Mucosa of descending colon (tissue), 3 donors: ENCODE data around the gene EXOC3L1. TPM values are rescaled to one million over a fixed set of nuclear protein-coding genes. Genes with fewer than 3 reads are reported as not detected.

Experiments
- ATAC-seq: fragments of 200-7000 bp; cut with Tn5 transposase; one replicate; pipeline ENCODE4 v1.9.1; 2020; ENCODE audit warnings: mild to moderate bottlenecking, moderate library complexity
- DNase-seq, 3 donors: peaks; one replicate each; pipeline ENCODE4 v3.0.0-alpha.2; 2020
- H3K36me3 ChIP-seq: fragments of 200-600 bp; one replicate; pipeline ENCODE4 v1.8.0; 2021; ENCODE audit warnings: low read depth, mild to moderate bottlenecking
- H3K4me1 ChIP-seq: fragments of 200-600 bp; one replicate; pipeline ENCODE4 v1.8.0; 2021; ENCODE audit warnings: low read depth, mild to moderate bottlenecking
- H3K4me3 ChIP-seq: fragments of 200-600 bp; one replicate; pipeline ENCODE4 v1.8.0; 2021; ENCODE audit warnings: mild to moderate bottlenecking
- H3K9me3 ChIP-seq: fragments of 200-600 bp; one replicate; pipeline ENCODE4 v1.8.0; 2021; ENCODE audit warnings: mild to moderate bottlenecking
- CTCF ChIP-seq: fragments of 200-600 bp; IDR thresholded peaks from one replicate; pipeline ENCODE4 v1.8.0; 2022; ENCODE audit warnings: antibody characterized with exemption, mild to moderate bottlenecking
- intact Hi-C, 2 donors: fragments of 100-400 bp; cut with DNase I in 1 of 2; cut with micrococcal nuclease in 1 of 2; formaldehyde crosslinking; loops; one replicate each; pipeline versions ENCODE4 v1.11.0 to v1.11.1; 2022; cut with DNase I, micrococcal nuclease
- total RNA-seq, 3 donors: library from RNA; stranded (reverse); fragmentation: NEBNext Ultra II Directional in 2 of 3; extraction: Animal tissue kit (Norgen Biotek cat#: 25700) in 2 of 3; gene quantifications; one replicate each; pipeline versions ENCODE4 v1.2.1 to v1.2.4, GENCODE V29; 2021 to 2023
- donor health status: DM: no; HTN: no; CAD: no; lungs with moderate emphysema.
- donor health status: DM: no; HTN: no; CAD: no.
- donor health status: DM: no; HTN: yes; CAD: no.

Gene EXOC3L1
- total RNA-seq, 3 donors from 2014 or later: 2.6 to 6.8 (median 2.7) TPM

GRCh38 chr16:67184453-67184994 lies 5.4 kb downstream of the EXOC3L1 start:
- no peak for TF ChIP-seq CTCF
- H3K36me3 ChIP-seq: no peaks in the 10 kb centered on the region
- ATAC-seq: peak; percentile 27
- no peak for DNase-seq
- peaks cover 22% of the 10 kb centered on the region for H3K4me1 ChIP-seq
- H3K9me3 ChIP-seq: no peaks in the 10 kb centered on the region
- intact Hi-C loops: loop anchor here in 1 of 2 donors (10.0 kb wide), 1 partner anchor 210 kb away; no protein-coding TSS in a partner anchor
- H3K4me3 ChIP-seq: peak overlapping the region; percentile 43

GRCh38 chr16:67183627-67184452 lies 6.1 kb downstream of the EXOC3L1 start, which contains the start of gene MATCAP1:
MATCAP1 (minus strand) TSS chr16:67183963; CDS start chr16:67180610, 3,353 bp downstream.
- Histone ChIP-seq H3K4me3 (peak within 1 kb of the TSS; percentile 43), H3K36me3 (no peaks in the 10 kb centered on the region), H3K4me1 (peaks cover 25% of the 10 kb centered on the region), H3K9me3 (no peaks in the 10 kb centered on the region)
- intact Hi-C loops: loop anchor here in 1 of 2 donors (10.0 kb wide), 1 partner anchor 209 kb away; no protein-coding TSS in a partner anchor
- ATAC-seq (peak; percentile 92), DNase-seq (peak; percentile 93 to 96 (median 95))
- no peak for TF ChIP-seq CTCF

- Histone ChIP-seq H3K4me1 (peaks cover 30% of the 10 kb centered on the region), H3K4me3 (peak overlapping the region; percentile 43), H3K9me3 (no peaks in the 10 kb centered on the region), H3K36me3 (no peaks in the 10 kb centered on the region)
- ATAC-seq (peak; percentile 0), DNase-seq (no peak)
- intact Hi-C loops: loop anchor here in 1 of 2 donors (10.0 kb wide), 1 partner anchor 208 kb away; no protein-coding TSS in a partner anchor
- TF ChIP-seq CTCF: no peak
Measured at GRCh38 chr16:67183284-67183626, 6.7 kb downstream of the EXOC3L1 start.

GRCh38 chr16:67182288-67182687 lies 7.6 kb downstream of the EXOC3L1 start:
- Histone ChIP-seq H3K4me1 (peaks cover 33% of the 10 kb centered on the region), H3K9me3 (no peaks in the 10 kb centered on the region), H3K36me3 (no peaks in the 10 kb centered on the region), H3K4me3 (no peak overlapping the region)
- ATAC-seq (no peak), DNase-seq (no peak)
- intact Hi-C loops: loop anchor here in 1 of 2 donors (10.0 kb wide), 1 partner anchor 207 kb away; no protein-coding TSS in a partner anchor
- no peak for TF ChIP-seq CTCF

- no peak for DNase-seq
- no peak for TF ChIP-seq CTCF
- intact Hi-C loops: loop anchor here in 1 of 2 donors (10.0 kb wide), 1 partner anchor 207 kb away; no protein-coding TSS in a partner anchor
Measured at GRCh38 chr16:67181346-67181745, 8.6 kb downstream of the EXOC3L1 start.

More at GRCh38 chr16:67181346-67181745, 8.6 kb downstream of the EXOC3L1 start:
- ATAC-seq: no peak
- Histone ChIP-seq H3K4me3 (no peak overlapping the region), H3K4me1 (peaks cover 33% of the 10 kb centered on the region), H3K9me3 (no peaks in the 10 kb centered on the region), H3K36me3 (no peaks in the 10 kb centered on the region)
